SU-DHL-6 (cell line): ENCODE data around the gene GABBR2.

Experiments
- H2AFZ ChIP-seq: fragments of 200-600 bp; sonication (generic); 2 replicates; pipeline ENCODE4 v1.6.1; 2014; ENCODE audit warnings: low read depth, mild to moderate bottlenecking, moderate library complexity, mixed read lengths, antibody characterized with exemption, low read length; ENCODE audit not compliant: severe bottlenecking
- H3F3A ChIP-seq: fragments of 200-600 bp; shearing (Covaris generic); 2 replicates; pipeline ENCODE4 v1.6.0; 2016; ENCODE audit warnings: antibody characterized with exemption, mild to moderate bottlenecking; ENCODE audit not compliant: insufficient read depth
- H3K27ac ChIP-seq: fragments of 200-600 bp; sonication (generic); 2 replicates; pipeline ENCODE4 v1.5.1; 2016; ENCODE audit warnings: low read depth, mild to moderate bottlenecking, low read length, moderate library complexity, mixed read lengths
- H3K27me3 ChIP-seq: fragments of 200-600 bp; sonication (generic), shearing (Covaris generic); 2 replicates; pipeline ENCODE4 v1.6.0; 2014; ENCODE audit warnings: mild to moderate bottlenecking, low read length
- H3K36me3 ChIP-seq: fragments of 200-600 bp; sonication (generic); 2 replicates; pipeline ENCODE4 v1.6.1; 2014; ENCODE audit warnings: mild to moderate bottlenecking, low read length, mixed read lengths
- H3K4me2 ChIP-seq: fragments of 300-600, 200-600 bp; shearing (Covaris generic), sonication (generic); 2 replicates; pipeline ENCODE4 v1.6.0; 2014; ENCODE audit warnings: low read length, low read depth, mild to moderate bottlenecking; ENCODE audit not compliant: poor library complexity, severe bottlenecking
- H3K4me3 ChIP-seq: fragments of 200-600 bp; sonication (generic); 2 replicates; pipeline ENCODE4 v1.5.1; 2014; ENCODE audit warnings: antibody characterized with exemption, low read length, mild to moderate bottlenecking, mixed read lengths; ENCODE audit not compliant: insufficient read depth, poor library complexity, severe bottlenecking
- H3K79me2 ChIP-seq: fragments of 200-600 bp; sonication (generic); 2 replicates; pipeline ENCODE4 v1.6.1; 2014; ENCODE audit warnings: mild to moderate bottlenecking, low read length, moderate library complexity; ENCODE audit not compliant: insufficient read depth
- H3K9ac ChIP-seq: fragments of 200-600 bp; sonication (generic); 2 replicates; pipeline ENCODE4 v1.7.0; 2014; ENCODE audit warnings: mild to moderate bottlenecking, low read length
- H3K9me2 ChIP-seq: fragments of 200-600 bp; sonication (generic); replicated peaks from 2 replicates; pipeline ENCODE4 v1.6.1; 2014; ENCODE audit warnings: low read length; ENCODE audit not compliant: insufficient read depth
- H3K9me3 ChIP-seq: fragments of 200-600 bp; sonication (generic); 2 replicates; pipeline ENCODE4 v1.6.1; 2014; ENCODE audit warnings: low read length, mixed read lengths; ENCODE audit not compliant: insufficient read depth
- H4K20me1 ChIP-seq: fragments of 200-600 bp; sonication (generic); 2 replicates; pipeline ENCODE4 v1.6.1; 2014; ENCODE audit warnings: low read depth, mild to moderate bottlenecking, antibody characterized with exemption, low read length, moderate library complexity, mixed read lengths
- EZH2phosphoT487 ChIP-seq: fragments of 200-600 bp; sonication (generic), shearing (Covaris generic); conservative IDR thresholded peaks from 2 replicates; pipeline ENCODE4 v1.6.1; 2018; ENCODE audit warnings: mild to moderate bottlenecking, antibody characterized with exemption, low read length, moderate library complexity, mixed read lengths
- TF ChIP-seq, protein P1 (sequence below): fragments of 200-600 bp; sonication (generic); IDR thresholded peaks from one replicate; pipeline ENCODE4 v1.5.1; 2017; ENCODE audit warnings: antibody characterized with exemption, mild to moderate bottlenecking, low read length, moderate library complexity; ENCODE audit not compliant: insufficient read depth, poor library complexity, severe bottlenecking

The GABBR2 gene

DNA sequence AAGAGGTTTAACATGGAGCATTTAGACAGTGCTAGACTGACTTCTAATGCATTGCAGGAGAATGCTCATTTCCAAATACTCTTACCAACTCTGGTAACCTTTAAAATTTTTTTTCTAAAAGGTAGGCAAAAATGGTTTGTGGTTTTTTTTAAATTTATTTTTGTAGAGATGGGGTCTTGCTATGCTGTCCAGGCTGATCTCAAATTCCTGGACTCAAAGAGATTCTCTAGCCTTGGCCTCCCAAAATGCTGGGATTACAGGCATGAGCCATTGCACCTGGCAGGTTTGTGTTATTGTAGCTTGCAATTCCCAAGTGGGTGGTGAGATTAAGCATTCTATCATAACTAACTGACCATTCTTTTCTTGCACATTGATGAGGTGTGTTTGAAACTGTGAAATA, 410.3 kb downstream of the GABBR2 start:
- Histone ChIP-seq H3K4me3 (no peak overlapping the region), H3K9me3 (no peaks in the 10 kb centered on the region), H3K4me2 (no peak overlapping the region), H3K79me2 (no peaks in the 10 kb centered on the region), H2AFZ (no peak overlapping the region), H3F3A (no peaks in the 10 kb centered on the region), H3K27ac (no peak overlapping the region), H3K9me2 (no peaks in the 10 kb centered on the region), H3K36me3 (no peaks in the 10 kb centered on the region), H3K27me3 (no peaks in the 10 kb centered on the region), H3K9ac (no peak overlapping the region), H4K20me1 (no peaks in the 10 kb centered on the region)
- TF ChIP-seq, protein P1, sequence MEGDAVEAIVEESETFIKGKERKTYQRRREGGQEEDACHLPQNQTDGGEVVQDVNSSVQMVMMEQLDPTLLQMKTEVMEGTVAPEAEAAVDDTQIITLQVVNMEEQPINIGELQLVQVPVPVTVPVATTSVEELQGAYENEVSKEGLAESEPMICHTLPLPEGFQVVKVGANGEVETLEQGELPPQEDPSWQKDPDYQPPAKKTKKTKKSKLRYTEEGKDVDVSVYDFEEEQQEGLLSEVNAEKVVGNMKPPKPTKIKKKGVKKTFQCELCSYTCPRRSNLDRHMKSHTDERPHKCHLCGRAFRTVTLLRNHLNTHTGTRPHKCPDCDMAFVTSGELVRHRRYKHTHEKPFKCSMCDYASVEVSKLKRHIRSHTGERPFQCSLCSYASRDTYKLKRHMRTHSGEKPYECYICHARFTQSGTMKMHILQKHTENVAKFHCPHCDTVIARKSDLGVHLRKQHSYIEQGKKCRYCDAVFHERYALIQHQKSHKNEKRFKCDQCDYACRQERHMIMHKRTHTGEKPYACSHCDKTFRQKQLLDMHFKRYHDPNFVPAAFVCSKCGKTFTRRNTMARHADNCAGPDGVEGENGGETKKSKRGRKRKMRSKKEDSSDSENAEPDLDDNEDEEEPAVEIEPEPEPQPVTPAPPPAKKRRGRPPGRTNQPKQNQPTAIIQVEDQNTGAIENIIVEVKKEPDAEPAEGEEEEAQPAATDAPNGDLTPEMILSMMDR: no peak
- TF ChIP-seq EZH2phosphoT487: no peak

DNA sequence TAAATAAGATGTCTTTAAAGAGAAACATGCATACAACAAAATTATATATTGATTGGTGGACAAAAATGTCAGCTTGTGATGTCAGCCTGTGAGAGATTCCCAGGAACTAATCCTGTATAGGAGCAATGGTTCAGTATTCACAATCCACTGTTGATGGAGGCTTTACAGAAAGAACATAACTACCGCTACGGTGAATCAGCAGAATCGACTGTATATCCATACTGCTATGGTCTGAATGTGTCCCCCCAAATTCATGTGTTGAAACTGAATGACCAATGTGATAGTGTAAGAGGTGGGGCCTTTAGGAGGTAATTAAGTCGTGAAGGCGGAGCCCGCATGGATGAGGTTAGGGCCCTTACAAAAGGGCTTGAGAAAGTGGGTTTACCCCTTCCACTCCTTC, 412.9 kb downstream of the GABBR2 start:
- Histone ChIP-seq H3K79me2 (no peaks in the 10 kb centered on the region), H2AFZ (no peak overlapping the region), H3K9me2 (no peaks in the 10 kb centered on the region), H3K9ac (no peak overlapping the region), H3K36me3 (no peaks in the 10 kb centered on the region), H3K4me3 (no peak overlapping the region), H3K4me2 (no peak overlapping the region), H3K9me3 (no peaks in the 10 kb centered on the region), H4K20me1 (no peaks in the 10 kb centered on the region), H3F3A (no peaks in the 10 kb centered on the region), H3K27me3 (no peaks in the 10 kb centered on the region), H3K27ac (no peak overlapping the region)
- TF ChIP-seq, protein P1: no peak
- no peak for TF ChIP-seq EZH2phosphoT487

DNA sequence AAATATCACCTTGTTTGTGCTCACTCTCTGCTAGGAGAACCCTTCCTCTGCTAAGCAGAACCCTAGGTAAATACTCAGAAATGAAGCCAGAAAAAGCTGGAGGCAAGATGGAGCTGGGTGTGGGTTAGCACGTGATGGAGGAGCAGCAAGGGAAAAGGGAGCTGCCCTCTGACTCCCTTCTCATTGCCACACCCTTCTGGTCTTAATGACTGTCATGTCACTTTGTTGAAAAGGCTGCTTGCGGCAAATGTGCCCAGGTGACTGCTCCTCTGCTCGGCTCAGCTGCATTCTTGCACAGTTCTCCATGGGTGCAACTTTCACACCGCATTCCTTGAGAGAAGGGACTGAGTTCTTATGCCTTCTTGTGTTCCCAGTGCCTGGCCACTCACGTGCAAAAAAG, 416.9 kb downstream of the GABBR2 start:
- Histone ChIP-seq H3K4me2 (no peak overlapping the region), H3K27me3 (no peaks in the 10 kb centered on the region), H3K9ac (no peak overlapping the region), H3K4me3 (no peak overlapping the region), H3K36me3 (no peaks in the 10 kb centered on the region), H3K27ac (no peak overlapping the region), H3K79me2 (no peaks in the 10 kb centered on the region), H3F3A (no peaks in the 10 kb centered on the region), H4K20me1 (no peaks in the 10 kb centered on the region), H2AFZ (no peak overlapping the region), H3K9me2 (no peaks in the 10 kb centered on the region), H3K9me3 (no peaks in the 10 kb centered on the region)
- no peak for TF ChIP-seq EZH2phosphoT487
- TF ChIP-seq, protein P1: no peak
